Ascending aorta (tissue), 2 donors: ENCODE data around the gene HS3ST5. TPM values are rescaled to one million over a fixed set of nuclear protein-coding genes. Genes with fewer than 3 reads are reported as not detected.

Experiments
- DNase-seq, 2 donors: peaks; one replicate each; pipeline ENCODE4 v3.0.0-alpha.2; 2019; ENCODE audit warnings: low spot score in 2 of 2
- H3K27ac ChIP-seq, 2 donors: fragments of 200-600 bp; sonication (generic); one replicate each; pipeline ENCODE4 v1.5.1; 2016 to 2017; ENCODE audit warnings: mild to moderate bottlenecking in 1 of 2
- H3K27me3 ChIP-seq: fragments of 200-600 bp; sonication (generic); one replicate; pipeline ENCODE4 v1.5.1; 2017
- H3K36me3 ChIP-seq, 2 donors: fragments of 200-600 bp; sonication (generic); one replicate each; pipeline ENCODE4 v1.5.1; 2016
- H3K4me1 ChIP-seq, 2 donors: fragments of 200-600 bp; sonication (generic); one replicate each; pipeline ENCODE4 v1.5.1; 2016 to 2017; ENCODE audit warnings: mild to moderate bottlenecking in 1 of 2
- H3K4me3 ChIP-seq, 2 donors: fragments of 200-600 bp; sonication (generic); one replicate each; pipeline ENCODE4 v1.5.1; 2016 to 2017; ENCODE audit warnings: mild to moderate bottlenecking in 1 of 2
- H3K9me3 ChIP-seq, 2 donors: fragments of 200-600 bp; sonication (generic); one replicate each; pipeline ENCODE4 v1.5.1; 2016
- intact Hi-C: fragments of 100-400 bp; cut with DNase I; formaldehyde crosslinking; loops from one replicate; pipeline ENCODE4 v1.15.1; 2023
- total RNA-seq: library from RNA; depleted of rRNA; stranded (reverse); fragments of >200 nt; gene quantifications from one replicate; pipeline ENCODE4 v1.1.0, GENCODE V29; 2016
- TF ChIP-seq, protein P1 (sequence below), 3 experiments: fragments of 200-600 bp in 2 of 3; fragments of 450-650 bp in 1 of 3; sonication (generic) in 2 of 3; IDR thresholded peaks; one replicate each; pipeline ENCODE4 v1.5.1; 2016 to 2019; ENCODE audit warnings: antibody characterized with exemption in 3 of 3, mild to moderate bottlenecking in 1 of 3, moderate library complexity in 1 of 3

The HS3ST5 gene
- total RNA-seq, 1 donor from 2014 or later = not detected

DNA sequence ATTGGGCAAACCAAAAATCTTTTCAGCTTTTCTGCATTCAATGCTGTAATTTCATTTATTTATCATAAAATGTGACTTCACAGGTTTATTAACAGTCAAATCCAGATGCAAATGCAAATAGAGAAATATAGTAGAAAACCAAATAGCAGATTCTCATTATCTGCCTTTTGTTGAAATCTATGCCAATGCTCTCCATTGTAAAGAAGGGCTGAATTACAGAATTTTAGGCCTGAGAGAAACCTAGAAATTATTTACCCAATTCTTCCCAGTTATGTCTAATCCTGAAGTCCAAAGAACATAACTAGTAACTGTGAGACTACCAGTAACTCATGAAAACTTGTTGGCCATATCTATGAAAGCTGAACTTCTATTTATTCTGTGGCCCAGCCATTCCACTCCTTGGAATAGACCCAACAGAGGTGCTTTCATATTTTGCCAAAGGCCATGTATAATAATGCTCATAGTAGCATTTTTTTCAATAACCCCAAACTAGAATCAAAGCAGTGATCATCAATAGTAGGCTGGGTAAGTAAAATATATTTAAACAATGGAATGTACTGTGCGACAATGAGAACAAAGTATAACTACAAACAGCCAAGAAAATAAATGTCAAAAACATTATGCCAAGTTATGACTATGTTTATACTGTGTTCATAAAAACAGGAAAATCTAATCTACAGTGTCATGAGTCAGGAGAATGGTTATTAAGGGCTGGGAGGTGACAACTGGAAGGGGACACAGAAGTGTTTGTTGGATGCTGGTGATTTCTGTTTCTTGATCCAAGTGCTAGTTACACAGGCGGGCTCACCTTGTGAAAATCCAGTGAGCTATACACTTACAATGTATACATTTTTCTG lies 183.8 kb downstream of the HS3ST5 start:
- H3K27ac ChIP-seq = no peak overlapping the region
- intact Hi-C loops = no loop called here
- H3K4me3 ChIP-seq = no peak overlapping the region
- H3K36me3 ChIP-seq = no peaks in the 10 kb centered on the region
- TF ChIP-seq, protein P1, sequence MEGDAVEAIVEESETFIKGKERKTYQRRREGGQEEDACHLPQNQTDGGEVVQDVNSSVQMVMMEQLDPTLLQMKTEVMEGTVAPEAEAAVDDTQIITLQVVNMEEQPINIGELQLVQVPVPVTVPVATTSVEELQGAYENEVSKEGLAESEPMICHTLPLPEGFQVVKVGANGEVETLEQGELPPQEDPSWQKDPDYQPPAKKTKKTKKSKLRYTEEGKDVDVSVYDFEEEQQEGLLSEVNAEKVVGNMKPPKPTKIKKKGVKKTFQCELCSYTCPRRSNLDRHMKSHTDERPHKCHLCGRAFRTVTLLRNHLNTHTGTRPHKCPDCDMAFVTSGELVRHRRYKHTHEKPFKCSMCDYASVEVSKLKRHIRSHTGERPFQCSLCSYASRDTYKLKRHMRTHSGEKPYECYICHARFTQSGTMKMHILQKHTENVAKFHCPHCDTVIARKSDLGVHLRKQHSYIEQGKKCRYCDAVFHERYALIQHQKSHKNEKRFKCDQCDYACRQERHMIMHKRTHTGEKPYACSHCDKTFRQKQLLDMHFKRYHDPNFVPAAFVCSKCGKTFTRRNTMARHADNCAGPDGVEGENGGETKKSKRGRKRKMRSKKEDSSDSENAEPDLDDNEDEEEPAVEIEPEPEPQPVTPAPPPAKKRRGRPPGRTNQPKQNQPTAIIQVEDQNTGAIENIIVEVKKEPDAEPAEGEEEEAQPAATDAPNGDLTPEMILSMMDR (IDR thresholded peaks at IDR 0.05) = no peak
- no peaks in the 10 kb centered on the region for H3K9me3 ChIP-seq
- H3K4me1 ChIP-seq = no peaks in the 10 kb centered on the region
- no peak for DNase-seq
- no peaks in the 10 kb centered on the region for H3K27me3 ChIP-seq

DNA sequence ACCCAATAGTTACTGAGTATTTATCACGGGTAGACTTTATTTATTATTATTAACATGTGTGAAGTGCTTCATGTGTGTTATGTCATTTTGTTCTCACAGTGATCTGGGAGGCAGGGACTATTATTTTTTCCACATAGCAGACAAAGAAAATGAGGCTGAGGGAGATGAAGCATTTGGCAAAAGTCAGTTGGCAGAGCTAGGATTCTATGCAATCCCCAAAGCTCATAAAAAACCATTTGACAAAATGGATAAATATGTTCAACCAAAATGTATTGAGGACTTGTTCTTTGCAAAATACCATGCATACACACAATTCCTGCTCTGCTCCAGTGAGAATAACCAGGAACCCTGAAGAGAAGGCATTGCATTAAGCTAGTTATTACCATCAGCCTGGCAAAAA lies 184.4 kb downstream of the HS3ST5 start:
- Histone ChIP-seq H3K27me3 (no peaks in the 10 kb centered on the region), H3K4me1 (no peaks in the 10 kb centered on the region), H3K27ac (no peak overlapping the region), H3K4me3 (no peak overlapping the region), H3K36me3 (no peaks in the 10 kb centered on the region), H3K9me3 (no peaks in the 10 kb centered on the region)
- TF ChIP-seq, protein P1 (IDR thresholded peaks at IDR 0.05) = no peak
- DNase-seq = no peak
- intact Hi-C loops = no loop called here

DNA sequence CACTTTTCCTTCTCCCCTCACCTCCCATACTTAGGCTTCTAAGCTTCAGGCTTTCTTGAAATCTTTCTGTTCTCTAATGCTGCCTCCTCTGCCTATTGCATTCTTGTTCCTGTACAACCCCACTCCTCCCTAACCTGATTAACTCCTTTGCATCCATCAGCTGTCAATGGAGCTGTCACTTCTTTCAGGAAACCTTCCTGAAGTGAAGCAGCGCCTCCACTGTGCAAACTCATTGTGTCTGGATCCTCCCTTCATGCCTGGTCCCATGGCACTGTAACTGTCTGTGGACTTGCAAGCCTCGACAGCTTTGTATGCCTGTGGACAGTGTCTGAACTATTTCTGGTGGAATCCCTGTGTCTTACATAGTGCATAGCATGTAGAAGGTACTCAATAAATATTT lies 185.0 kb downstream of the HS3ST5 start:
- DNase-seq = no peak
- H3K4me1 ChIP-seq = no peaks in the 10 kb centered on the region
- intact Hi-C loops = no loop called here
- H3K4me3 ChIP-seq = no peak overlapping the region
- H3K9me3 ChIP-seq = no peaks in the 10 kb centered on the region
- no peaks in the 10 kb centered on the region for H3K36me3 ChIP-seq
- no peaks in the 10 kb centered on the region for H3K27me3 ChIP-seq
- TF ChIP-seq, protein P1 (IDR thresholded peaks at IDR 0.05) = no peak
- no peak overlapping the region for H3K27ac ChIP-seq

DNA sequence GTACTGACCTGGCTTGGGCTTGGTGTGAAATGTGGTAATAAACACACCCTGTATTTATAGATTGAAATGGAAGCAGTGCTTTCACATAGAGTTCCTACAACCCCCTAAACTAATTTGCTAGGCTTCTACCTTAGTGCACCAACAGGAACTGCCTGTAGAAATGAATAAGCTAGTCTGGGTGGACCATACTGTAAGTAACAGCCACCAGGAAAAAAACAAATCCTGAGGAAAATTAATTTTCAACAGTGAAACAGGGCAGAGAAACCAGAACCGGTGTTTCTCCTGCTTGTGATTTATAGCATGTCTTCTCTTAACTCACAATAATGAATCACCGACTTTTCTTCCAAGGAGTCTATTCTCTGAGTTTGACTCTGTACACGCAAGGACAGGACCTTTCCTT lies 187.1 kb downstream of the HS3ST5 start:
- intact Hi-C loops = no loop called here
- no peaks in the 10 kb centered on the region for H3K36me3 ChIP-seq

DNA sequence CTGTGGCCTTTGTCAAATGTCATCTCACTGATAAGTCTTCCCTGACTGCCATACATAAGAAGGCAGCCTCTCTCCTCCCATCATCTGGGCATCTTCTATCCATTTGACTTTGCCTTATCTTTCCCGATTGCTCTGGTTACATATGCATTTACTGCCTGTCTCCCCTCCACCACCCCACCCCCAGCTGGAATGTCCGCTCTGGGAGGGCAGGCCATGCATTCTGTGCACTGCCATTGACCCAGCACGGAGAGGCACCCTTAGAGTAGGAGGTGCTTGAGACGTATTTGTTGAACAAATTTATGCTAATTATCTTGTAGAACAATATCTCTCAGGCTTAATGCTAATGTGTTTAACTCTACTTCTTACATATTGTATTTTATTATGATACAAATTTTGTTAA lies 188.0 kb downstream of the HS3ST5 start:
- Histone ChIP-seq H3K27me3 (no peaks in the 10 kb centered on the region), H3K9me3 (no peaks in the 10 kb centered on the region), H3K4me3 (no peak overlapping the region), H3K4me1 (no peaks in the 10 kb centered on the region), H3K36me3 (no peaks in the 10 kb centered on the region), H3K27ac (no peak overlapping the region)
- intact Hi-C loops = no loop called here
- TF ChIP-seq, protein P1 (IDR thresholded peaks at IDR 0.05) = no peak
- no peak for DNase-seq

More for the DNA sequence above, 187.1 kb downstream of the HS3ST5 start:
- H3K4me3 ChIP-seq = no peak overlapping the region
- no peaks in the 10 kb centered on the region for H3K9me3 ChIP-seq
- H3K4me1 ChIP-seq = no peaks in the 10 kb centered on the region
- TF ChIP-seq, protein P1 (IDR thresholded peaks at IDR 0.05) = no peak
- no peak overlapping the region for H3K27ac ChIP-seq
- DNase-seq = no peak
- no peaks in the 10 kb centered on the region for H3K27me3 ChIP-seq
